Large intestine (tissue), 3 donors: ENCODE data around the gene VPS26A. TPM values are rescaled to one million over a fixed set of nuclear protein-coding genes. Genes with fewer than 3 reads are reported as not detected.

Source experiments
- DNase-seq, 2 donors: peaks; one replicate each; pipeline versions ENCODE4 v3.0.0 to v3.0.0-alpha.2; 2013
- H3K27ac ChIP-seq: one replicate; pipeline ENCODE4 v1.5.1; 2013; ENCODE audit warnings: low read length
- H3K27me3 ChIP-seq: 2 replicates; pipeline ENCODE4 v1.6.1; 2013; ENCODE audit warnings: low read length; ENCODE audit not compliant: control insufficient read depth, insufficient read depth
- H3K36me3 ChIP-seq: 2 replicates; pipeline ENCODE4 v1.6.1; 2013; ENCODE audit warnings: low read length; ENCODE audit not compliant: control insufficient read depth, insufficient read depth
- H3K4me1 ChIP-seq: one replicate; pipeline ENCODE4 v1.6.1; 2013; ENCODE audit warnings: low read length; ENCODE audit not compliant: control insufficient read depth, insufficient read depth
- H3K4me3 ChIP-seq: one replicate; pipeline ENCODE4 v1.5.1; 2013; ENCODE audit warnings: low read length
- H3K9me3 ChIP-seq: one replicate; pipeline ENCODE4 v1.6.1; 2013; ENCODE audit warnings: mild to moderate bottlenecking, low read depth, low read length, moderate library complexity; ENCODE audit not compliant: control insufficient read depth
- WGBS: methylation state at CpG from one replicate; pipeline ENCODE4 v1.1.5; 2013; ENCODE audit warnings: low lambda C conversion rate; ENCODE audit not compliant: insufficient coverage; 5-methylcytosine and 5-hydroxymethylcytosine counted together
- polyA plus RNA-seq: library from polyadenylated mRNA; unstranded; fragments of 120-200 nt; gene quantifications from one replicate; pipeline ENCODE4 v1.2.1, GENCODE V29; 2013

VPS26A gene
- polyA plus RNA-seq, 1 donor, result 57.7 TPM

GRCh38 chr10:69217119-69217754 is 93.3 kb downstream of the VPS26A start:
- peak; percentile 70 to 90 for DNase-seq
- Histone ChIP-seq H3K36me3 (no peaks in the 10 kb centered on the region), H3K27ac (peak overlapping the region; percentile 79), H3K4me1 (peaks cover 42% of the 10 kb centered on the region), H3K27me3 (no peaks in the 10 kb centered on the region), H3K9me3 (no peaks in the 10 kb centered on the region), H3K4me3 (no peak overlapping the region)
- WGBS, result 60% methylated on average over 1 of the region's 4 CpGs

- no peak for DNase-seq
- H3K27me3 ChIP-seq, result no peaks in the 10 kb centered on the region
These were observed 94.9 kb downstream of the VPS26A start for GRCh38 chr10:69218831-69219230.

GRCh38 chr10:69220041-69220451 is 96.1 kb downstream of the VPS26A start, which contains the start of gene HKDC1:
HKDC1 (plus strand) TSS chr10:69220332; CDS start chr10:69220436, 104 bp downstream.
- no CpG with 5 or more reads among the region's 8 CpGs for WGBS
- Histone ChIP-seq H3K27ac (peak within 1 kb of the TSS; percentile 99), H3K9me3 (no peaks in the 10 kb centered on the region), H3K36me3 (no peaks in the 10 kb centered on the region), H3K4me1 (peaks cover 54% of the 10 kb centered on the region), H3K4me3 (peak within 1 kb of the TSS; percentile 88), H3K27me3 (no peaks in the 10 kb centered on the region)
- DNase-seq, result peak; percentile 71 to 87

More at GRCh38 chr10:69218831-69219230, 94.9 kb downstream of the VPS26A start:
- H3K36me3 ChIP-seq, result no peaks in the 10 kb centered on the region
- no peak overlapping the region for H3K4me3 ChIP-seq
- H3K27ac ChIP-seq, result no peak overlapping the region
- 100% methylated on average over 1 of the region's 6 CpGs for WGBS
- H3K9me3 ChIP-seq, result no peaks in the 10 kb centered on the region
- H3K4me1 ChIP-seq, result peaks cover 51% of the 10 kb centered on the region

- Histone ChIP-seq H3K4me1 (peaks cover 56% of the 10 kb centered on the region), H3K27me3 (no peaks in the 10 kb centered on the region), H3K36me3 (no peaks in the 10 kb centered on the region), H3K27ac (peak overlapping the region; percentile 99), H3K9me3 (no peaks in the 10 kb centered on the region), H3K4me3 (peak overlapping the region; percentile 88)
- DNase-seq, result peak in 1 of 2 donors; percentile 69
- no CpG with 5 or more reads among the region's 9 CpGs for WGBS
These were observed 96.5 kb downstream of the VPS26A start for GRCh38 chr10:69220507-69220906.

Other genes with a start within 250 kb of the VPS26A start
- 37.0 TPM for gene DDX50, start 222.9 kb upstream of the VPS26A start, polyA plus RNA-seq
- gene DDX21, start 168.0 kb upstream of the VPS26A start, polyA plus RNA-seq, result 50.6 TPM
- 21.8 TPM for gene KIFBP, start 135.4 kb upstream of the VPS26A start, polyA plus RNA-seq
- 34.5 TPM for gene SRGN, start 36.1 kb upstream of the VPS26A start, polyA plus RNA-seq
- gene SUPV3L1, start 56.1 kb downstream of the VPS26A start, polyA plus RNA-seq, result 35.5 TPM
- gene HKDC1, start 96.2 kb downstream of the VPS26A start, polyA plus RNA-seq, result 91.5 TPM
- 19.3 TPM for gene HK1, start 154.3 kb downstream of the VPS26A start, polyA plus RNA-seq